ENCODE results near the gene EDN1.

- TF ChIP-seq POLR2AphosphoS5 (IDR thresholded peaks at IDR 0.05) (no peak), CTCF (IDR thresholded peaks at IDR 0.05) (no peak)
These were observed 44.8 kb upstream of the EDN1 start for GRCh38 chr6:12245360-12245759.
